22Rv1 (cell line): ENCODE results near the gene KRT40.

Experiments used
- H3K27ac ChIP-seq: fragments of 450-650 bp; 2 replicates; pipeline ENCODE4 v1.5.1; 2017
- ZFX ChIP-seq: fragments of 450-650 bp; IDR thresholded peaks from 2 replicates; pipeline ENCODE4 v1.6.1; 2017; ENCODE audit warnings: antibody characterized with exemption, borderline replicate concordance
- TF ChIP-seq, protein P1 (sequence below): fragments of 450-650 bp; IDR thresholded peaks from 2 replicates; pipeline ENCODE4 v1.5.1; 2017; ENCODE audit warnings: mild to moderate bottlenecking

KRT40 gene

DNA sequence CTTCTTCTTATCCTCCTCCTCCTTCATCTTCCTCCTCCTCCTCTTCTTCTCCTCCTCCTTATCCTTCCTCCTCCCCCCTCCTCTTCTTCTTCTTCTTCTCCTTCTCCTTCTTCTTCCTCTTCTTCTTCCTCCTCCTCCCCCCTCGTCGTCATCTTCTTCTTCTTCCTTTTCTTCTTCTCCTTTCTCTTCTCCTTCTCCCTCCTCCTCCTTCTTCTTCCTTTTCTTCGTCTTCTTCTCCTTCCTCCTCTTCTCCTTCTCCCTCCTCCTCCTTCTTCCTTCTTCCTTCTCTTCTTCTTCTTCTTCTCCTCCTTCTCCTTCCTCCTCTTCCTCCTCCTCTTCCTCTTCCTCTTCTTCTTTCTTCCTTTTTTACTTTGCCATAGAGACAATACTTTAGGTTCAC, 41.6 kb downstream of the KRT40 start:
- H3K27ac ChIP-seq, result no peak overlapping the region
- no peak for TF ChIP-seq ZFX
- TF ChIP-seq, protein P1, sequence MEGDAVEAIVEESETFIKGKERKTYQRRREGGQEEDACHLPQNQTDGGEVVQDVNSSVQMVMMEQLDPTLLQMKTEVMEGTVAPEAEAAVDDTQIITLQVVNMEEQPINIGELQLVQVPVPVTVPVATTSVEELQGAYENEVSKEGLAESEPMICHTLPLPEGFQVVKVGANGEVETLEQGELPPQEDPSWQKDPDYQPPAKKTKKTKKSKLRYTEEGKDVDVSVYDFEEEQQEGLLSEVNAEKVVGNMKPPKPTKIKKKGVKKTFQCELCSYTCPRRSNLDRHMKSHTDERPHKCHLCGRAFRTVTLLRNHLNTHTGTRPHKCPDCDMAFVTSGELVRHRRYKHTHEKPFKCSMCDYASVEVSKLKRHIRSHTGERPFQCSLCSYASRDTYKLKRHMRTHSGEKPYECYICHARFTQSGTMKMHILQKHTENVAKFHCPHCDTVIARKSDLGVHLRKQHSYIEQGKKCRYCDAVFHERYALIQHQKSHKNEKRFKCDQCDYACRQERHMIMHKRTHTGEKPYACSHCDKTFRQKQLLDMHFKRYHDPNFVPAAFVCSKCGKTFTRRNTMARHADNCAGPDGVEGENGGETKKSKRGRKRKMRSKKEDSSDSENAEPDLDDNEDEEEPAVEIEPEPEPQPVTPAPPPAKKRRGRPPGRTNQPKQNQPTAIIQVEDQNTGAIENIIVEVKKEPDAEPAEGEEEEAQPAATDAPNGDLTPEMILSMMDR, result no peak

DNA sequence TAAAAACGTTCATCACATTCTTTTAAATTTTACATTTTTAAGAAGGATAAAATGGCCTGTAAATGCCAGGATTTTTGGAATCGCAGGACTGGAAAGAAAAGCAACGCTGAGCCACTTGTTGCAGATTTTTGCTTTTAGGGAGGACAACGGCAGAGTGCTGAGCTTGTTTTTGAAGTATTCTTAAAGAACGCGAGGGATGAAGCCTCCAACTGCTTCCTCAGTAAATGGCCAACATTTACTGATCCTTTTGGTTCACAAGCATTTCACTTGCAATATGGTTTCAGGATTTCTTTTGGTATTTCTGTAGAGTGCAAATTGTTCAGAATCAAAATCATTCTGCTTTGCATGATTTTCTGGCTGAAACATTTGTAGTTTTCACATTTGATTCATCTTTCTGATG, 43.9 kb downstream of the KRT40 start:
- TF ChIP-seq, protein P1, result no peak
- no peak for TF ChIP-seq ZFX
- no peak overlapping the region for H3K27ac ChIP-seq

GRCh38 chr17:40938981-40939380, 45.1 kb downstream of the KRT40 start:
- no peak for TF ChIP-seq ZFX
- TF ChIP-seq, protein P1, result no peak
- no peak overlapping the region for H3K27ac ChIP-seq

- H3K27ac ChIP-seq, result no peak within 1 kb of the TSS
- TF ChIP-seq ZFX, result no peak
- TF ChIP-seq, protein P1, result no peak
Measured at GRCh38 chr17:40937384-40937819, 46.7 kb downstream of the KRT40 start, which contains the start of gene KRT23. Gene KRT23 (minus strand): TSS chr17:40937646. CDS start chr17:40936603, 1,043 bp downstream.

DNA sequence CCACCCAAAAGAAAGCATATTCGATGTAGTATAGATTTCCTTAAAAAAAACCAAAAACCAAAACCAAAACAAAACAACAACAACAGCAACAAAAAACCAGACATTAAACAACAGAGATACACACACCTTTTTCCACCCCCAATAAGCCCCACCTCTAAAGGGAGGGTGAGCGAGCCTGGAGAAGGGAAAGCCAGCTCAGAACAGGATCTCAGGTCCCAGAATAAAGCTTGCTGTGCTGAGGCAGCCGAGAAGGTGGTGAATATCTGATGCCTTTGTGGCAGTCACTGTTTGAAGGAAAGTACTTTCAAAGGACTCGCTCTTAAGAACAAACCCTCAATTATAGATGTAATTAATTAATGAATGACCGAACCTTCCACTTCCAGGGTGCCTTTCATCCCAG, 47.1 kb downstream of the KRT40 start:
- no peak overlapping the region for H3K27ac ChIP-seq
- TF ChIP-seq ZFX, result no peak
- TF ChIP-seq, protein P1, result no peak

- no peak overlapping the region for H3K27ac ChIP-seq
- TF ChIP-seq ZFX, result no peak
- TF ChIP-seq, protein P1, result no peak
Measured at GRCh38 chr17:40936437-40936971, 47.6 kb downstream of the KRT40 start.

- no peak overlapping the region for H3K27ac ChIP-seq
Measured at GRCh38 chr17:40935624-40936023, 48.5 kb downstream of the KRT40 start.

More at GRCh38 chr17:40935624-40936023, 48.5 kb downstream of the KRT40 start:
- no peak for TF ChIP-seq ZFX
- TF ChIP-seq, protein P1, result no peak
